ENCODE measurements around the gene AOX1. TPM values are rescaled to one million over a fixed set of nuclear protein-coding genes. Genes with fewer than 3 reads are reported as not detected.

AOX1 gene
- 47.5 and 76.8 TPM in 2 replicates for total RNA-seq

GRCh38 chr2:200585730-200586643, at the start of gene AOX1:
Gene AOX1, plus strand, starts transcription at chr2:200586014. Its CDS starts 95 bp downstream, at chr2:200586109.

Other genes with a start within 250 kb of the AOX1 start
- gene KCTD18, start 75.9 kb upstream of the AOX1 start, total RNA-seq: 14.6 and 27.3 TPM in 2 replicates
- 4.5 and 18.6 TPM in 2 replicates for gene SGO2, start 59.8 kb upstream of the AOX1 start, total RNA-seq
- gene BZW1, start 225.9 kb downstream of the AOX1 start, total RNA-seq: 454 and 468 TPM in 2 replicates

Measured in cardiac atrium fibroblast (primary cell).